Cardiac fibroblast (primary cell): Measurements from ENCODE around the gene GRK1.

Experiments
- DNase-seq, 2 donors: peaks; one replicate each; pipeline versions ENCODE4 v3.0.0 to v3.0.0-alpha.2; 2010; ENCODE audit warnings: low read depth in 2 of 2
- H3K4me3 ChIP-seq, 2 donors: replicated peaks in 1 of 2; 1 replicate in 1 of 2; 2 replicates in 1 of 2; pipeline ENCODE4 v1.5.1; 2011; ENCODE audit warnings: low read depth in 2 of 2, low read length in 2 of 2, mild to moderate bottlenecking in 2 of 2, moderate library complexity in 1 of 2
- TF ChIP-seq, protein P1 (sequence below): IDR thresholded peaks from one replicate; pipeline ENCODE4 v1.5.1; 2011; ENCODE audit warnings: low read depth, mild to moderate bottlenecking, low read length, inconsistent platforms

GRK1 gene

DNA sequence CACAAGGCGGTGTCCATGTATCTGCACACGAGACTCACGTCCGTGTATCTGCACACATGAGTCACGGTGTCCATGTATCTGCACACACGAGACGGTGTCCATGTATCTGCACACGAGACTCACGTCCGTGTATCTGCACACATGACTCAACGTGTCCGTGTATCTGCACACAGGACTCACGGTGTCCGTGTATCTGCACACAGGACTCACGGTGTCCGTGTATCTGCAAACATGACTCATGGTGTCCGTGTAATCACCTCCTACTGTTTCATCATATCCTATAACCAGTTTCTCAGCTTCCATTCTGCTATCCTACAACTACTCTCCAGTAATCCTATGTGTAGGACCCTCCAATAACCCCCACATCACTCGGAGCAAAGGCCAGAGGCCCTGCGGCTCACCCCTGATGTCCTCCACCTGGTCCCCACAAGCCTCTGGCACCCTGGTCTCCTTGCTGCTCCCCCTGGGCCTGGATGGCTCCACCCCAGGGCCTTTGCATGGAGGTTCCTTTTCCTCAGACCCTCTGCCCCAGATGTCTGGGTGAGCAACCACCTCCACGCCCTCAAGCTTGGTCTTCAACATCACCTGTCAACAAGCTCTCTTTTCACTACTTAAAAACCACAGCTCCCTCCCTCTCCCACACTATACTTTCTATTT lies 89.5 kb downstream of the GRK1 start:
- DNase-seq: peak in 1 of 2 donors; percentile 34
- TF ChIP-seq, protein P1, sequence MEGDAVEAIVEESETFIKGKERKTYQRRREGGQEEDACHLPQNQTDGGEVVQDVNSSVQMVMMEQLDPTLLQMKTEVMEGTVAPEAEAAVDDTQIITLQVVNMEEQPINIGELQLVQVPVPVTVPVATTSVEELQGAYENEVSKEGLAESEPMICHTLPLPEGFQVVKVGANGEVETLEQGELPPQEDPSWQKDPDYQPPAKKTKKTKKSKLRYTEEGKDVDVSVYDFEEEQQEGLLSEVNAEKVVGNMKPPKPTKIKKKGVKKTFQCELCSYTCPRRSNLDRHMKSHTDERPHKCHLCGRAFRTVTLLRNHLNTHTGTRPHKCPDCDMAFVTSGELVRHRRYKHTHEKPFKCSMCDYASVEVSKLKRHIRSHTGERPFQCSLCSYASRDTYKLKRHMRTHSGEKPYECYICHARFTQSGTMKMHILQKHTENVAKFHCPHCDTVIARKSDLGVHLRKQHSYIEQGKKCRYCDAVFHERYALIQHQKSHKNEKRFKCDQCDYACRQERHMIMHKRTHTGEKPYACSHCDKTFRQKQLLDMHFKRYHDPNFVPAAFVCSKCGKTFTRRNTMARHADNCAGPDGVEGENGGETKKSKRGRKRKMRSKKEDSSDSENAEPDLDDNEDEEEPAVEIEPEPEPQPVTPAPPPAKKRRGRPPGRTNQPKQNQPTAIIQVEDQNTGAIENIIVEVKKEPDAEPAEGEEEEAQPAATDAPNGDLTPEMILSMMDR: no peak

DNA sequence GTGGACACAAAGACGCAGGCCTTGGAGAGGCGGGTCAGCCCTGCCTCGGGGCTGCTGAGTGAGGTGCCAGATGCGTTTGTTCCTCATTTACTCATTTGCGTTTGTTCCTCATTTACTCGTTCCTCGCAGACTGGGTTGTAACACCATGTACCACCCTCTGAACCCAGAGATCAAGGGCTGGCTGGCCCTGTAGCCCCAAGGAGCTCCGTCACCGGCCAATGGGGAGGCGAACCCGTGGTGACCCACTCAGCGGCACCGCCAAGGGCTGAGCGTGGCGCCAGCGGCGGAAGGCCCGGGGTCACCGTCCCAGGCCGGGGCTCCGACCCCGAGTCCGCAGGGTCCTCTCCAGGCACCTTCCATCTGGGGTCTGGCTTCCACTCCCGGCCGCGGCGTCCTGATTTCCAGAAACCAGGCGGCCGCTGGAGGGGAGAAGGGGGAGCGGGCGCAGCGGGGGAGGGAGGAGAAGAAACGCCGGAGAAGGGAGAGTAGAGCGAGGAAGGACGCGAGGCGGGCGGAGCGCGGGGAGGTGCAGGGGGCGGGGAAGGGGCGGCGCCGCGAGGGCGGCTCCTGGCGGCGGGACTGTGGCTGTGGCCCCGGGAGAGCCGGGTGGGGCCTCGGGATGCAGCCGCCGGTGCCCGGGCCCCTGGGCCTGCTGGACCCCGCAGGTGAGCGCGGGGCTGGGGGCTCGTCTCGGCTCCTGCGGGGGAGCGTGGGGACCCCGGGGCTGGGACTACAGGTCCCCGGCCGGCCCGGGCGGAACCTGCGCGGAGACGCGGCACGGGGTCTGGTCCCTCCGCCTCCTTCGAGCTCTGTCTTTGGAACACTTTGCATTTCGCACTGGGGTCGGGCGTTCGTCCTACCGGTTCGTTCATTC lies 91.9 kb downstream of the GRK1 start, which contains the start of gene TMEM255B:
TSS of gene TMEM255B (plus strand) at position 576 of the 874 bp plus-strand sequence. CDS start at position 620, 44 bp downstream.
- DNase-seq: peak; percentile 66 to 72
- H3K4me3 ChIP-seq: peak within 1 kb of the TSS; percentile 53 to 64
- TF ChIP-seq, protein P1: no peak

More for the DNA sequence above, 89.5 kb downstream of the GRK1 start:
- H3K4me3 ChIP-seq: no peak overlapping the region

DNA sequence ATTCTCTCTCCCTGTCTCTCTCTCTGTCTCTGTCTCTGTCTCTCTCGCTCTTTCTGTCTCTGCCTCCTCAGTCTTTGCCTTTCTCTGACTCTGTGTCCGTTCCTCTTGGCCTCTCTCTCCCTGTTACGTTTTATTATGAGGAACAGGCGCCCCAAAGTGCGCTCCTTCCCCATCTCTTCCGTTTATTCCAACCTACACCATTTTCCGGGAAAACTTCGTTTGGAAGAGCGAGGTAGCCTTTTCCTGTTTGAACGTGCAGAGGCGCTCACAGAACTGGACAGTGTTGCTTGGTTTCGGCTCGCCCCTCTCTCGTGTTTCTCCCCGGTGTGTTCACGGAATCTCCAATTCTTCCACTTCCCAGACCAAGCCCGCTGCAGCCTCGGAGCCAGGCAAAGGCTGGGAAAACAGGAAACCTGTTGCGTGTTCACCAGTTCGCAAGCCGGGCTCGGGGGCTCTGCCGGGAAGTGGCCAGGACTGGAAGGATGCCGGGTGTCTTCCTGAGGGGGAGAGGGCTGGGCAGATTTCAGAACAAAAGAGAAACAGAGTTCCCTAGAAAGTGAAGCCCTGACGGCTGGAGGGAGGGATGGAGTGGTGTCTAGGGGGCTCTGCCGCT lies 92.6 kb downstream of the GRK1 start:
- peak; percentile 26 to 30 for DNase-seq
- H3K4me3 ChIP-seq: peak overlapping the region; percentile 53 to 64
- TF ChIP-seq, protein P1: no peak

DNA sequence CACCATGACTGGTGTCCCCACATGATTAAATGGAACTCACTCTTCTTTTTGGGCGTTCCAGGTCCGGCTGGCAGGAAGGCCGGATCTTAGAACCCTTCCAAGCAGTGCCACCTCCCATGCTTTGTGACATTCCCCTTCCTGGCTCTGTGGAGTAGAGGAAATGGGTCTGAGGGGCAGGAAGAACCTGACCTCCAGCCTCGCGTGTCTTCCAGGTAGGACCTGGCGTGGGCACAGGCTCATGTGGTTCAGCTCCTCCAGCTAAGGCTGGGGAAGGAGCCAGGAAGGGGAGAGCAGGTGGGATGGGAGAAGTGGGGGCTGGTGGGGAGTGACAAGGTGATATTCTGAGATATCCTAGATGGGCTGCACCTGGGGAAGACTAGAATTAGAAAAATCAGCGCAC lies 94.1 kb downstream of the GRK1 start:
- H3K4me3 ChIP-seq: no peak overlapping the region
- TF ChIP-seq, protein P1: no peak
- DNase-seq: no peak

DNA sequence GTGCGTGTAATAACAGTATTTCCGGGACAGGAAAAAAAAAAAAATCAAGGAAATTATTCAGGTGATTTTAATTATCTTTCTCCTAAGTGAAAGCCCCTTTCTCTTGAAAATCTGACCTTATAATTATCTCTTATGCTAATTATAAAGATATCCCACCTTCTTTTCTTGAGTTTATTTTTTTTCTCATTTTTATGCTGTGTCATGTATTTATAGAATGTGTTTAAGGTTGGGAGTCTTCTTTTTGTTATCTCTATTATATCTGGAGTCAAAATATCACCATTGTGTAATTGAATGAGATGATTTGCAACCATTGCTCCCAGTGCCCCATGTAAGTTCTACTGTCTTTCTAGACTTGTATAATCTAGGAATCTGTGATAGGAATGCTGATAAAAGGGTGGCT lies 95.1 kb downstream of the GRK1 start:
- TF ChIP-seq, protein P1: no peak
- no peak for DNase-seq
- no peak overlapping the region for H3K4me3 ChIP-seq

DNA sequence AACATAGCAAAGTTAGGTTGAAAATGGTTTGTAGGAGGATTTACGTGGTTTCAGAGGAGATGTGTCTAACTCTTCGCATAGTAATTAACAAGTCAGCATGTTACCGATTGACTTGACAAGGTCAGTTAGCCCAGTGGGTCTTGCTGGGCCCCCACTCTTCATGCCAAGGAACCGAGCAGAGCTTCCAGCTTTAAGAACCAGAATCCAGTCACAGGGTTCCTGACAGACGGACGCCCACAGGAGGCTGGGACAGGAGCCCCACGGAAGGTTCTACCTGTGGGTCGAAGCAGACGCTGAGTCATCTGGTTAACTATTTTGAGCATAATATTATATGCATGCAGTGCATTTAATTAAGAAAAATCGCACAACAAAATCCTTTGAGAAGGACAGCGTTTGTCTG lies 95.5 kb downstream of the GRK1 start:
- TF ChIP-seq, protein P1: no peak
- H3K4me3 ChIP-seq: no peak overlapping the region
- DNase-seq: no peak
